NCI-H1092 treated with DMSO at 0.1 percent for 48 hours (cell line): ENCODE results near the gene ITSN2.
"Not testable (repeated sequence)": the region's sequence is repeated elsewhere in the genome, so short reads cannot be mapped to it uniquely, and the experiment has no call there.

ENCODE experiments used
- DNase-seq: peaks from one replicate; lab custom pipeline; 2025; lab: John Stamatoyannopoulos, UW

ITSN2 gene

GRCh38 chr2:24214880-24215279 is 145.5 kb downstream of the ITSN2 start:
- DNase-seq, result no peak

DNA sequence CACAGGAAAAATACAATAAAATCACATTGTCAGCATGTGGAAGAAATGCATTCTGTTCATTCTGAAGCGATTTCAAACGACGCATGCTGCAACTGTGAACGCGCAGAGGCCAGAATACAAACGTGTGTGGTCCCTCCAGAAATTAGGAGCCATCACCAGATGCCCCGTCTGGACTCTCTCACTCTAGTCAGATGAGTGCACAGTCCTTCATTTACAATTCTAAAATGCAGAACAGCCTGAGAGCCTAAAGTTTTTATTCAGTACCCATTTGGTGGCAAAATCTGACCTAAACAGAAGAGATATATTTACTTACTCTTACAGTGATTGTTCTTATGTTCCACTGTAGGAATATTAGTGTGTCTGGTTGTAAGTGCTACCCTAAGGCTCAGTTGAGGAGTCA is 148.9 kb downstream of the ITSN2 start:
- no peak for DNase-seq

GRCh38 chr2:24210723-24211122 is 149.6 kb downstream of the ITSN2 start:
- no peak for DNase-seq

DNA sequence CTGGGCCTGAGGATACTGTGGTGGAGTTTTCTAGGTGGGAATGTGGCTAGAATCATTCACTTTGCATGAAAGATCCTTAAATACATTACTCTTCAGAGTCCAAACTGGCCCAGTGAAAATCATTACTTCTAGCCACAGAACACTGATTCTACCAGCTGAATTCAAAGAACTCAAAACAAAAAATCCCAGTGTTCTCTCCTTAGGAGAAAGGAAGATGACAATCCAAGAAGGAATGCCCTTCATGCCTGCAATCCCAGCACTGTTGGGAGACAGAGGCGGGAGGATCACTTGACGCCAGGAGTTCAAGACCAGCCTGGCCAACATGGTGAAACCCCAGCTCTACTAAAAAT is 150.3 kb downstream of the ITSN2 start:
- DNase-seq, result no peak

DNA sequence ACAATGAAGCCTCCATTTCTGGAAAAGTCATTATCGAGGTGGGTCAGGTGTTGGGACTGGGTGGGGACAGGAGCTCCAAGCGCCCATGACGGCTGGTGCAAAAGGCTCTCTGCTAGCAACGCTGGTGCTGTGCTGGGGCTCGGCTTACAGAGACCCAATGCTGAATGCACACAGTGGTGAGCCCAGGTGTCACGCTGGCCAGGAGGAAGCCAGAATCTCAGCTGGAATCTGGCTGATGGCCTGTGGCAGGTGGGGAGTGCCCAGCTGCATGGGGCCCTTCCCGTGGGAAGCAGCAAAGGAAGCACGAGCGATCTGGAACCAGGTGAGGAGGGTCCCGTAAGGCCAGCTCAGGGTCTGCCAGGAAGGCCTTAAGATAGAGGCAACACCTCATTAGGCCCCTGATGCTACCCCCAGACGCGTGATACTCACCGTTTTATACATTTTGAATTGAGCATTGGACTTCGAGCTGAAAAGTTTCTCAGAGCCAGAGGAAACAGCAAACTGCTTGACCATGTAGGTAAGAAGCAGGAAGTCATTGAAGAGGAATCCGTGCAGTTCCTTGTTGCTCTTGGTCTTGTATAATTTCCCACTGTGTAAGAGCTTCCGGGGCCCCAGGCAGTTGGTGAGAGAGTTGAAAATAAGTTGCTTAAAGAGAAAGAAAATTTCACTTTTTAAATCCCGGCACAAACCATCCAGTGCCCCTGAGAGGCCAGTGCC is 150.8 kb downstream of the ITSN2 start:
- no peak for DNase-seq

DNA sequence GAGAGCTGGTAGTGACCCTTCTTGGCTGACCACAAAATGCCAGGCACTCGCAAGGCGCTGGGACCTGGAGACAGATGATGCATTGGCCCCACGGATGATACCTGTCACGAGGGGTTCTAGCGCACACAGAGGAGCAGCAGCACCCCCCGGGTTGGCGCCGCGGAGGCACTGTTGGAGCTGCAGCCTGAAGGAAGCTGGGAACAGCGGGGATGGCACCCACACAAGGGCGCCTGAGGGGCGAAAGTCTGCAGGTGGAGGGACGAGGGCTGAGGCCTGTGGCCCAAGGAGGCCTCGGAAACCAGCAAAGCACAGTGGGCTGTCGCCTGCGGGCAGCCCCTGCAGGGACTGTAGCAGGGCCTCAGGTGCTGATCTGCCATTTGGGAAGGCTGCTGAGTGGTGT is 151.8 kb downstream of the ITSN2 start:
- no peak for DNase-seq

- no peak for DNase-seq
Measured at GRCh38 chr2:24207359-24207758, 153.0 kb downstream of the ITSN2 start.

DNA sequence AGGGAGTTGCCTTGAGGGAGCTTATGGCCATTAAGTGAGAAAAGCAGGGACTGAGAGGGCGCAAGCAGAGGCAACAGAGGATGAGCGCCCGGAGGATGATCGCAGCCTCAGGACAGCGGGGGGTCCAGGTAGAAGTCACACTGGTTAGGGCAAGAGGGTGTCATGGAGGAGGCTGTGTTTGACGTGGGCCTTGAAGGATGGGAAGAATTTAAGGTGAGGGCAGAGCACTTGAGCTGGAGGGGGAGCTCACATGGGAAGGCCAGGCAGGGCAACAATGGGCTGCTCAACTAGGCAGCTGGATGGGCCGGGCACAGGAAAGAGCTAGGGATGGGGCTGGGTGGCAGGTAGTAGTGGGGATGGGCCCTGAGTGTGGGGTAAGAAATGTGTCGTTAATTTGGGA is 153.6 kb downstream of the ITSN2 start:
- no peak for DNase-seq

GRCh38 chr2:24206242-24206641 is 154.1 kb downstream of the ITSN2 start:
- no peak for DNase-seq

GRCh38 chr2:24205131-24205530 is 155.2 kb downstream of the ITSN2 start:
- DNase-seq, result no peak

- no peak for DNase-seq
Measured at GRCh38 chr2:24204505-24204904, 155.8 kb downstream of the ITSN2 start.

GRCh38 chr2:24203787-24204150 is 156.6 kb downstream of the ITSN2 start:
- DNase-seq, result no peak

DNA sequence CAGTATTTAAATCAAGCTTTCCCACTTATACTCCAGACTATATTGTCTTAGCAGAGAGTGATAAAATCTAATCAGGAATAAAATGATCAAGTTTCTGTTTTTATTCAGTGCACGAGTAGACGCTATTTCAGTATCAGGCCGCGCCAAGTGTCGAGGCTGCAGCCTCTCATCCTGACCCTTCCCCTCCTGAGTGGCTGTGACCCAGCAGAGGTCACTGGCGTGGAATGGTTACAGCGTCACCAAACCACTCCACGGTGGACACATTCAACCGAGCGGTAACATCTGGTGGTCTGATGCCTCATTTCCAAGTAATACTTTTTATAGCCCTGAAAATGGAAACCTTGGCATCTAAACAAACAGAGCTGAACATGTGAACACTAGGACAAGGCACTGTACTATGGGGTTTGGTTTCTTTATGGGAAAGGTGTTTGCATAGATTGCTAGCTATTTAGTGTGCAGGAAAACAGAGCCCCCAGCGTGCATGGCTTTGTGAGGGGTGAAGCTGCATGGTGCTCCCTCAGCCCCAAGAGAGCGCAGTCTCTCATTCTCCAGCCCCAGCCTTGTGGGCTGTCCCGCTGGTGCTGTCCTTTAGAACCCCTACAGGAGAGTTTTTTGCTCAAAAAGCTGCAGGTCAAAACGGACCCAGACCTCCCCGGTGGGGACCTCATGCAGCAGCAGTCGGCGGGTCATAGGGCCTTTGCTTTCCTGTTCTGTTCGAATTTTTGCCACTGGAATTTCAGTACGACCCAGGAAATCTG is 157.1 kb downstream of the ITSN2 start:
- no peak for DNase-seq

- no peak for DNase-seq
Measured at GRCh38 chr2:24200799-24201198, 159.5 kb downstream of the ITSN2 start.

- no peak for DNase-seq
Measured at GRCh38 chr2:24199968-24200590, 160.3 kb downstream of the ITSN2 start.

DNA sequence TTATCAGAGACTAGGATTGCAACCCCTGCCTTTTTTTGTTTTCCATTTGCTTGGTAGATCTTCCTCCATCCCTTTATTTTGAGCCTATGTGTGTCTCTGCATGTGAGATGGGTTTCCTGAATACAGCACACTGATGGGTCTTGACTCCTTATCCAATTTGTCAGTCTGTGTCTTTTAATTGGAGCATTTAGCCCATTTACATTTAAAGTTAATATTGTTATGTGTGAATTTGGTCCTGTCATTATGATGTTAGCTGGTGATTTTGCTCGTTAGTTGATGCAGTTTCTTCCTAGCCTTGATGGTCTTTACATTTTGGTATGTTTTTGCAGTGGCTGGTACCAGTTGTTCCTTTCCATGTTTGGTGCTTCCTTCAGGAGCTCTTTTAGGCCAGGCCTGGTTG is 163.1 kb downstream of the ITSN2 start:
- not testable (repeated sequence) for DNase-seq

DNA sequence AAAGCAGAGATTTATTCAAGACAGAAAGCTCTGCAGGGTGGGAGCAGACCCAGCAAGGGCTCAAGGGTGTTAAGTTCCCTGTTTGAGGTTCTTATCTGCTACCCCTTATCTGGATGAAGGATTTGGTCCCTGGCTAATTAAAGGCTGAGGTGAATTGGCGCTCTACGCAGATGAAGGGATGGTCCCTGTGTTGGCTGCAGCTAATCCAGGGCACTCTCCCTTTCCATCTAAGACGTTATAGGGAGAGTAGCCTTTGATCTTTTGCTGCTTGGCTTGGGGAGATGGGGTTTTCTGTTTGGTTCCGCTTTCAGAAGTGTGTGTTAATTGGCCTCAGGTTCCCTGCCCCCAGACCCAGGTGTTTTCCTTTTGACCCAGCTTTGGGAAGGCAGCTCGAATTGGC is 168.5 kb downstream of the ITSN2 start:
- no peak for DNase-seq

- DNase-seq, result no peak
Measured at GRCh38 chr2:24191156-24191555, 169.2 kb downstream of the ITSN2 start.

DNA sequence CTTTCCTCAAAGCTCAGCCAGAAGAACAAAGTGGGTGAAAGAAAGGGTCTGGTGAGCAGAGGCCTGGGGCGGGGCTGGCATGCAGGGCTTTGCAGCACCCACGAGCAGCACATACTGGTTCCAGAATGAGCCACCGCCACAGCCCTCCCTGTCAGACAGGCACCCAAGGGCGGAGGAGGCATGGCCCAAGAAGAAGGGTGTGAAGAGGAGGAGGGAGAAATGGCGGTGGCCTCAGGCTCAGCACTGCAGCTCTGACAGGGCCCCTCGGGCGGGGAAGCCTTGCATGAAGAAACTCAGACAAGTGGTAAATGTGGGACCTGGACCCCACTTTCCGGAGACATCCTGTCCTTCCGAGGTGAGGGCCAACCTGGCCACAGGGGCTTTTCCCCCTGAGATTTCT is 169.8 kb downstream of the ITSN2 start:
- DNase-seq, result no peak

DNA sequence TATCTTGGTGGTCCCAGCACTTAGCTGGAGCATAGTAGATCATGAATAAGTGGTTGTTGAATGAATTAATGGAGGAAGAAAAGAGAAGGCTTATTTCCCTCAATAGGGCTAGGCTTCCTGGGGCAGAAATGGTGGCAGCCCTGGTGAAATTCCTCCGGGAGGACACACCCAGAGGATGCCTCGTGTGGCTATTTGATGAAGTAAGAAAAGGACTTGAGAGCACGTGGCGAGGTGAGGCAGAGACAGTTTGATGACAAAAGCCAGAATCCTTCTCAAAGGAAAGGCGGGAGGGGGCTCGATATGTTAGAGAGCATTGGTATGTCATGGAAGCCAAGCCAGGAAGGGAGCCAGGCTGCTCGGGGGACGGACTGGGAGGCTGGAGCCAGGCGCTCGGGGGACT is 170.8 kb downstream of the ITSN2 start:
- no peak for DNase-seq

- DNase-seq, result no peak
Measured at GRCh38 chr2:24183366-24184069, 176.8 kb downstream of the ITSN2 start.

GRCh38 chr2:24182507-24182906 is 177.8 kb downstream of the ITSN2 start:
- DNase-seq, result no peak

DNA sequence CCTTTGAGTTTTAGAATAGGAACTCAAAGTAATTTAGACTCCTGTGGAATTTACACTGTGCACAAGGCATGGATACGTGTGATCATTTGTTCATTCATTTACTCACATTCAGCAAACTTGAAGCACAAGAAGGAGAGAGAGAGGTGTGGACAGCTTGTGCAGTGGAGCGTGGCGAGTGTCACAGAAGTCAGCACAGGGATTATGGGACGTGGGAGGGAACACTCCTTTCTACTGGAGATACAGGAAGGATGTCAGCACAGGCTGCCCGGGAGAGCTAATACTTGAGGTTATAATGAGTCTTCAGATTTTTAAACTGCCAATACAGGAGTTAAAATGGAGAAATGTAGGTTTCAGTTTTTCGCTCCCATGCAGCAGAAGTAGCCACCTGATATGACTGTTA is 178.5 kb downstream of the ITSN2 start:
- no peak for DNase-seq
